PFSK-1 (cell line): Measurements from ENCODE around the gene GAS6.

Experiments
- FOXP2 ChIP-seq: optimal IDR thresholded peaks from 2 replicates; pipeline ENCODE3; 2011; ENCODE audit warnings: borderline replicate concordance, control low read depth, inconsistent platforms; ENCODE audit not compliant: insufficient read depth; ENCODE audit errors: extremely low read length, extremely low read depth
- POLR2AphosphoS5 ChIP-seq: IDR thresholded peaks from 2 replicates; pipeline ENCODE4 v1.6.1; 2012; ENCODE audit warnings: low read depth, mild to moderate bottlenecking, control low read depth, low read length, moderate library complexity
- REST ChIP-seq, 2 experiments: IDR thresholded peaks; 2 replicates each; pipeline versions ENCODE4 v1.6.1 to v1.8.0; 2011 to 2012; ENCODE audit warnings: low read depth in 2 of 2, low read length in 2 of 2, control low read depth in 1 of 2, inconsistent platforms in 1 of 2, mild to moderate bottlenecking in 1 of 2, moderate library complexity in 1 of 2; ENCODE audit not compliant: insufficient read depth in 1 of 2
- SIN3A ChIP-seq: IDR thresholded peaks from 2 replicates; pipeline ENCODE4 v1.6.1; 2012; ENCODE audit warnings: mild to moderate bottlenecking, low read length, moderate library complexity, borderline replicate concordance; ENCODE audit not compliant: insufficient read depth
- TAF1 ChIP-seq: IDR thresholded peaks from 2 replicates; pipeline ENCODE4 v1.6.1; 2012; ENCODE audit warnings: low read length, control low read depth, borderline replicate concordance; ENCODE audit not compliant: insufficient read depth

Gene GAS6

GRCh38 chr13:113841353-113841650, 22.6 kb downstream of the GAS6 start:
- TF ChIP-seq POLR2AphosphoS5 (no peak), TAF1 (no peak), REST (IDR thresholded peaks at IDR 0.05; ENCODE audit: insufficient read depth in 1 of 2, low read depth in 2 of 2, low read length in 2 of 2) (no peak), FOXP2 (no peak), SIN3A (no peak)

GRCh38 chr13:113840541-113841352, 23.1 kb downstream of the GAS6 start:
- TF ChIP-seq FOXP2 (no peak), POLR2AphosphoS5 (no peak), REST (IDR thresholded peaks at IDR 0.05; ENCODE audit: insufficient read depth in 1 of 2, low read depth in 2 of 2, low read length in 2 of 2) (no peak), SIN3A (no peak), TAF1 (no peak)

- TF ChIP-seq POLR2AphosphoS5 (no peak), FOXP2 (no peak), SIN3A (no peak), REST (IDR thresholded peaks at IDR 0.05; ENCODE audit: insufficient read depth in 1 of 2, low read depth in 2 of 2, low read length in 2 of 2) (no peak), TAF1 (no peak)
These were observed 24.2 kb downstream of the GAS6 start for GRCh38 chr13:113839536-113840204.

GRCh38 chr13:113838711-113839201, 25.1 kb downstream of the GAS6 start:
- TF ChIP-seq FOXP2 = no peak
- TF ChIP-seq TAF1 = no peak
- no peak for TF ChIP-seq SIN3A
- no peak for TF ChIP-seq POLR2AphosphoS5
- no peak for TF ChIP-seq REST (IDR thresholded peaks at IDR 0.05; ENCODE audit: insufficient read depth in 1 of 2, low read depth in 2 of 2, low read length in 2 of 2)
